ENCODE results near the gene SLAMF7. TPM values are rescaled to one million over a fixed set of nuclear protein-coding genes. Genes with fewer than 3 reads are reported as not detected.

SLAMF7 gene
- total and polyA plus RNA-seq, 2 of the 8 experiments (the other 6 are each of a cell fraction or from before 2014, with no cell fraction given), result not detected

GRCh38 chr1:160798439-160798838, 59.4 kb downstream of the SLAMF7 start (continued):
- TF ChIP-seq CEBPB (IDR thresholded peaks at IDR 0.05; ENCODE audit: low read depth, low read length) (no peak), EP300 (IDR thresholded peaks at IDR 0.05; ENCODE audit: borderline replicate concordance in 1 of 2, low read depth in 2 of 2, low read length in 2 of 2) (no peak), NRF1 (IDR thresholded peaks at IDR 0.05; ENCODE audit: low read depth, low read length) (no peak), SP4 (IDR thresholded peaks at IDR 0.05; ENCODE audit: low read length) (no peak), SP2 (IDR thresholded peaks at IDR 0.05; ENCODE audit: low read length) (no peak)

Data from H1 (cell line).